Measurements from ENCODE around the gene FAHD2A. TPM values are rescaled to one million over a fixed set of nuclear protein-coding genes. Genes with fewer than 3 reads are reported as not detected.

The FAHD2A gene
- total and polyA plus RNA-seq, 2 of the 8 experiments (the other 6 are each of a cell fraction or from before 2014, with no cell fraction given): 24.2 to 26.7 TPM

DNA sequence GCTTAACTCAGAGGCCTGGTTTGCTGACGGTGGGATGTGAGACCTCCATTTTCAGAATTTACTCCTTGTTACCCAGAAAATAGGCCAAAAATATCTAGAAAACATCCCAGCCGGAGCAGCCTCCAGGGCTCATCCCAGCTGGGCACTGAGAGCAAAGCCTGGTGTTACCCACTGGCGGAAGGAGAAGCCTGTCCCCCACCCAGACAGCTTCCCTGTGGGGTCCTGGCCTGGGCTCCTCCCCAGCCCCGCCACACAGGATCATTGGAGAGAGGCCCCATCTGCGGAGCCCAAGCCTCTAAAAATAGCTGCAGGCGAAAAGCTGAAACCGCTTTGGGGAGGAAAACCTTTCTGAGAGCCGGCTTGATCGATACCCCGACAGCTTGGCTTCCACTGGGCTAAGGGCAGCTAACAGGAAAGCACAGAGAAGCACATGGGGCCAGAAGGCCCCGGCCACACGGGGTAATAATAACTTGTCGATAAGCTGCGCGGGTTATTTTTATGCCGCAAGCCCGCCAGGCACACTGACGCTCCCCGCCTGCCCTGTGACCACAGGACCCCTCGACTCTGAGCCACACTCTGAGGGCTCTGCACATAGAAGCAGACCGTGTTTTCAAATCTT, 26.9 kb upstream of the FAHD2A start (continued):
- TF ChIP-seq RBBP5 (IDR thresholded peaks at IDR 0.05; ENCODE audit: borderline replicate concordance, low read depth, low read length) (no peak), EZH2 (IDR thresholded peaks at IDR 0.05; ENCODE audit: low read depth, low read length, severe bottlenecking) (no peak)
